Measurements from ENCODE around the gene HRCT1. TPM values are rescaled to one million over a fixed set of nuclear protein-coding genes. Genes with fewer than 3 reads are reported as not detected.

The HRCT1 gene
- total RNA-seq, 2 experiments from 2014 or later, result not detected

GRCh38 chr9:35935755-35936509 is 29.9 kb downstream of the HRCT1 start:
- no peak overlapping the region for H3K27ac Mint-ChIP-seq
- POLR2A ChIA-PET, result no interaction called here
- no peaks in the 10 kb centered on the region for H3K27me3 Mint-ChIP-seq (ENCODE audit: low read depth)
- peaks cover 33% of the 10 kb centered on the region for H3K4me1 Mint-ChIP-seq (ENCODE audit: low read depth)
- ATAC-seq (no peak), DNase-seq (no peak)
- H3K9me3 Mint-ChIP-seq (ENCODE audit: insufficient read depth), result no peaks in the 10 kb centered on the region
- H3K36me3 Mint-ChIP-seq (ENCODE audit: low read depth), result peaks cover 7% of the 10 kb centered on the region
- CTCF ChIA-PET, result interaction anchor here (3.0 kb wide), 1 partner anchor 9 kb away, joined by 15 read pairs; no protein-coding TSS in a partner anchor
- no peak overlapping the region for H3K4me3 Mint-ChIP-seq

- no peak for DNase-seq
- no peak for ATAC-seq
- H3K27me3 Mint-ChIP-seq (ENCODE audit: low read depth), result no peaks in the 10 kb centered on the region
- H3K4me1 Mint-ChIP-seq (ENCODE audit: low read depth), result peaks cover 38% of the 10 kb centered on the region
- no peak overlapping the region for H3K4me3 Mint-ChIP-seq
- no peak overlapping the region for H3K27ac Mint-ChIP-seq
- no peaks in the 10 kb centered on the region for H3K9me3 Mint-ChIP-seq (ENCODE audit: insufficient read depth)
- CTCF ChIA-PET, result interaction anchor here (3.0 kb wide), 1 partner anchor 8 kb away, joined by 15 read pairs; no protein-coding TSS in a partner anchor
- POLR2A ChIA-PET, result no interaction called here
- H3K36me3 Mint-ChIP-seq (ENCODE audit: low read depth), result peaks cover 7% of the 10 kb centered on the region
Observed at GRCh38 chr9:35937227-35937626, 31.2 kb downstream of the HRCT1 start.

GRCh38 chr9:35938474-35939356 is 32.7 kb downstream of the HRCT1 start:
- DNase-seq, result no peak

GRCh38 chr9:35939679-35940250 is 33.8 kb downstream of the HRCT1 start:
- CTCF ChIA-PET, result interaction anchor here (0.7 to 2.9 kb wide), 11 partner anchors 10 to 251 kb away, joined by 3 to 37 read pairs (median 4); partner anchors contain the start of gene CLTA
- Mint-ChIP-seq H3K9me3 (ENCODE audit: insufficient read depth) (no peaks in the 10 kb centered on the region), H3K4me1 (ENCODE audit: low read depth) (peaks cover 26% of the 10 kb centered on the region), H3K27ac (no peak overlapping the region), H3K4me3 (no peak overlapping the region), H3K27me3 (ENCODE audit: low read depth) (no peaks in the 10 kb centered on the region), H3K36me3 (ENCODE audit: low read depth) (peaks cover 7% of the 10 kb centered on the region)
- DNase-seq, result no peak
- ATAC-seq, result no peak
- POLR2A ChIA-PET, result interaction anchor here (0.9 kb wide), 1 partner anchor 178 kb away, joined by 3 read pairs; no protein-coding TSS in a partner anchor

More at GRCh38 chr9:35938474-35939356, 32.7 kb downstream of the HRCT1 start:
- Mint-ChIP-seq H3K4me3 (no peak overlapping the region), H3K27me3 (ENCODE audit: low read depth) (no peaks in the 10 kb centered on the region), H3K27ac (peak overlapping the region; percentile 36), H3K9me3 (ENCODE audit: insufficient read depth) (no peaks in the 10 kb centered on the region), H3K36me3 (ENCODE audit: low read depth) (peaks cover 7% of the 10 kb centered on the region), H3K4me1 (ENCODE audit: low read depth) (peaks cover 28% of the 10 kb centered on the region)
- ChIA-PET CTCF (interaction anchor here (0.7 to 2.9 kb wide), 4 partner anchors 16 to 149 kb away, joined by 3 to 37 read pairs (median 8); no protein-coding TSS in a partner anchor), POLR2A (no interaction called here)
- ATAC-seq, result no peak

GRCh38 chr9:35940458-35941407 is 34.7 kb downstream of the HRCT1 start:
- ChIA-PET CTCF (interaction anchor here (0.8 to 2.9 kb wide), 11 partner anchors 9 to 294 kb away, joined by 3 to 37 read pairs (median 8); partner anchors contain the start of gene CLTA), POLR2A (interaction anchor here (0.6 to 0.9 kb wide), 2 partner anchors 179 to 249 kb away, joined by 3 read pairs; no protein-coding TSS in a partner anchor)
- peak overlapping the region; percentile 16 for H3K4me3 Mint-ChIP-seq
- DNase-seq (peak; percentile 56), ATAC-seq (peak; percentile 83)
- H3K27ac Mint-ChIP-seq, result peak overlapping the region; percentile 62
- peaks cover 7% of the 10 kb centered on the region for H3K36me3 Mint-ChIP-seq (ENCODE audit: low read depth)
- no peaks in the 10 kb centered on the region for H3K27me3 Mint-ChIP-seq (ENCODE audit: low read depth)
- H3K9me3 Mint-ChIP-seq (ENCODE audit: insufficient read depth), result no peaks in the 10 kb centered on the region
- H3K4me1 Mint-ChIP-seq (ENCODE audit: low read depth), result peaks cover 28% of the 10 kb centered on the region

GRCh38 chr9:35942286-35942685 is 36.3 kb downstream of the HRCT1 start:
- POLR2A ChIA-PET, result no interaction called here
- peaks cover 30% of the 10 kb centered on the region for H3K4me1 Mint-ChIP-seq (ENCODE audit: low read depth)

GRCh38 chr9:35944173-35944572 is 38.2 kb downstream of the HRCT1 start:
- CTCF ChIA-PET, result interaction anchor here (1.0 to 5.6 kb wide), 12 partner anchors 8 to 246 kb away, joined by 3 to 59 read pairs (median 7); no protein-coding TSS in a partner anchor
- POLR2A ChIA-PET, result no interaction called here
- Mint-ChIP-seq H3K36me3 (ENCODE audit: low read depth) (no peaks in the 10 kb centered on the region), H3K27ac (no peak overlapping the region), H3K4me1 (ENCODE audit: low read depth) (peaks cover 26% of the 10 kb centered on the region), H3K27me3 (ENCODE audit: low read depth) (peaks cover 3% of the 10 kb centered on the region), H3K4me3 (no peak overlapping the region), H3K9me3 (ENCODE audit: insufficient read depth) (no peaks in the 10 kb centered on the region)
- DNase-seq (no peak), ATAC-seq (no peak)

More at GRCh38 chr9:35942286-35942685, 36.3 kb downstream of the HRCT1 start:
- no peaks in the 10 kb centered on the region for H3K9me3 Mint-ChIP-seq (ENCODE audit: insufficient read depth)
- H3K4me3 Mint-ChIP-seq, result no peak overlapping the region
- DNase-seq, result no peak
- peaks cover 2% of the 10 kb centered on the region for H3K36me3 Mint-ChIP-seq (ENCODE audit: low read depth)
- CTCF ChIA-PET, result interaction anchor here (0.8 to 5.6 kb wide), 3 partner anchors 13 to 39 kb away, joined by 3 to 59 read pairs (median 28); no protein-coding TSS in a partner anchor
- no peak overlapping the region for H3K27ac Mint-ChIP-seq
- ATAC-seq, result no peak
- H3K27me3 Mint-ChIP-seq (ENCODE audit: low read depth), result no peaks in the 10 kb centered on the region

- Mint-ChIP-seq H3K27ac (no peak overlapping the region), H3K27me3 (ENCODE audit: low read depth) (peaks cover 3% of the 10 kb centered on the region), H3K4me1 (ENCODE audit: low read depth) (peaks cover 21% of the 10 kb centered on the region), H3K4me3 (no peak overlapping the region), H3K9me3 (ENCODE audit: insufficient read depth) (no peaks in the 10 kb centered on the region), H3K36me3 (ENCODE audit: low read depth) (no peaks in the 10 kb centered on the region)
- DNase-seq, result no peak
- ChIA-PET CTCF (interaction anchor here (0.9 to 5.6 kb wide), 22 partner anchors 9 to 154 kb away, joined by 3 to 59 read pairs (median 6); no protein-coding TSS in a partner anchor), POLR2A (no interaction called here)
- ATAC-seq, result no peak
Observed at GRCh38 chr9:35944841-35945240, 38.8 kb downstream of the HRCT1 start.

- peak; percentile 60 for ATAC-seq
- DNase-seq, result peak; percentile 78
- Mint-ChIP-seq H3K27ac (no peak overlapping the region), H3K4me3 (no peak overlapping the region), H3K36me3 (ENCODE audit: low read depth) (no peaks in the 10 kb centered on the region), H3K9me3 (ENCODE audit: insufficient read depth) (no peaks in the 10 kb centered on the region), H3K27me3 (ENCODE audit: low read depth) (peaks cover 3% of the 10 kb centered on the region), H3K4me1 (ENCODE audit: low read depth) (peaks cover 15% of the 10 kb centered on the region)
- CTCF ChIA-PET, result interaction anchor here (0.6 to 5.6 kb wide), 23 partner anchors 9 to 98 kb away, joined by 3 to 59 read pairs (median 6); no protein-coding TSS in a partner anchor
- POLR2A ChIA-PET, result no interaction called here
Observed at GRCh38 chr9:35945341-35946018, 39.5 kb downstream of the HRCT1 start.

- H3K9me3 Mint-ChIP-seq (ENCODE audit: insufficient read depth), result no peaks in the 10 kb centered on the region
- ATAC-seq (no peak), DNase-seq (no peak)
- H3K4me3 Mint-ChIP-seq, result no peak overlapping the region
- H3K4me1 Mint-ChIP-seq (ENCODE audit: low read depth), result peaks cover 4% of the 10 kb centered on the region
- H3K27ac Mint-ChIP-seq, result no peak overlapping the region
- no peaks in the 10 kb centered on the region for H3K36me3 Mint-ChIP-seq (ENCODE audit: low read depth)
- H3K27me3 Mint-ChIP-seq (ENCODE audit: low read depth), result peaks cover 7% of the 10 kb centered on the region
- ChIA-PET POLR2A (no interaction called here), CTCF (interaction anchor here (1.0 to 1.6 kb wide), 2 partner anchors 45 to 75 kb away, joined by 3 to 4 read pairs; no protein-coding TSS in a partner anchor)
Observed at GRCh38 chr9:35948451-35948850, 42.4 kb downstream of the HRCT1 start.

Measured in activated CD8-positive, alpha-beta T cell treated with anti-CD3 and anti-CD28 coated beads, Interleukin-2, amount 10 ng/mL, durations not matched to agents 7 days and 5 days (primary cell).